HUES64 (cell line): Measurements from ENCODE around the gene MIS18A.

Source experiments
- H3K27ac ChIP-seq: 2 replicates; pipeline ENCODE4 v1.7.0; 2013; ENCODE audit warnings: low read depth, low read length, inconsistent platforms
- H3K27me3 ChIP-seq: 2 replicates; pipeline ENCODE4 v1.6.1; 2013; ENCODE audit warnings: mild to moderate bottlenecking, low read length; ENCODE audit not compliant: insufficient read depth
- H3K36me3 ChIP-seq: 2 replicates; pipeline ENCODE4 v1.6.1; 2013; ENCODE audit warnings: mild to moderate bottlenecking, low read length; ENCODE audit not compliant: insufficient read depth
- H3K4me1 ChIP-seq: 2 replicates; pipeline ENCODE4 v1.6.1; 2013; ENCODE audit warnings: mild to moderate bottlenecking, low read length, moderate library complexity; ENCODE audit not compliant: insufficient read depth
- H3K4me3 ChIP-seq: 2 replicates; pipeline ENCODE4 v1.5.1; 2013; ENCODE audit warnings: mild to moderate bottlenecking, low read length, moderate library complexity
- H3K9ac ChIP-seq: 2 replicates; pipeline ENCODE4 v1.6.1; 2013; ENCODE audit warnings: mild to moderate bottlenecking, low read depth, low read length
- H3K9me3 ChIP-seq: 2 replicates; pipeline ENCODE4 v1.6.1; 2013; ENCODE audit warnings: low read depth, low read length; ENCODE audit not compliant: insufficient read depth
- WGBS: fragments of 150-250, 120-280 bp; methylation state at CpG from one replicate; pipeline ENCODE4 v1.1.7; 2013; ENCODE audit warnings: missing lambda C conversion rate; 5-methylcytosine and 5-hydroxymethylcytosine counted together

MIS18A gene

GRCh38 chr21:32303385-32303784 lies 24.5 kb upstream of the MIS18A start:
- Histone ChIP-seq H3K9me3 (no peaks in the 10 kb centered on the region), H3K27me3 (no peaks in the 10 kb centered on the region), H3K4me3 (no peak overlapping the region), H3K9ac (no peak overlapping the region), H3K4me1 (peaks cover 5% of the 10 kb centered on the region; the same call in 1 of the 2 replicates), H3K27ac (no peak overlapping the region), H3K36me3 (peaks cover 14% of the 10 kb centered on the region; the same call in 1 of the 2 replicates)
- WGBS, result 100% methylated on average over 1 of the region's 1 CpG

GRCh38 chr21:32302560-32302959 lies 23.7 kb upstream of the MIS18A start:
- Histone ChIP-seq H3K9ac (no peak overlapping the region), H3K36me3 (peaks cover 14% of the 10 kb centered on the region; the same call in 1 of the 2 replicates)
- 91% methylated on average over 6 of the region's 6 CpGs for WGBS

GRCh38 chr21:32301596-32301995 lies 22.7 kb upstream of the MIS18A start:
- Histone ChIP-seq H3K27me3 (no peaks in the 10 kb centered on the region), H3K9ac (no peak overlapping the region), H3K4me1 (peaks cover 5% of the 10 kb centered on the region; the same call in 1 of the 2 replicates), H3K9me3 (no peaks in the 10 kb centered on the region), H3K4me3 (no peak overlapping the region), H3K27ac (no peak overlapping the region), H3K36me3 (peaks cover 14% of the 10 kb centered on the region; the same call in 1 of the 2 replicates)
- 98% methylated on average over 2 of the region's 2 CpGs for WGBS

More at GRCh38 chr21:32302560-32302959, 23.7 kb upstream of the MIS18A start:
- Histone ChIP-seq H3K9me3 (no peaks in the 10 kb centered on the region), H3K4me1 (peaks cover 5% of the 10 kb centered on the region; the same call in 1 of the 2 replicates), H3K27me3 (no peaks in the 10 kb centered on the region), H3K27ac (no peak overlapping the region), H3K4me3 (no peak overlapping the region)

GRCh38 chr21:32300117-32300681 lies 21.4 kb upstream of the MIS18A start:
- no peaks in the 10 kb centered on the region for H3K9me3 ChIP-seq
- H3K27ac ChIP-seq, result no peak overlapping the region
- H3K9ac ChIP-seq, result no peak overlapping the region
- no peak overlapping the region for H3K4me3 ChIP-seq
- WGBS, result 92% methylated on average over 41 of the region's 41 CpGs
- no peaks in the 10 kb centered on the region for H3K27me3 ChIP-seq
- H3K36me3 ChIP-seq, result peaks cover 14% of the 10 kb centered on the region; the same call in 1 of the 2 replicates
- no peaks in the 10 kb centered on the region for H3K4me1 ChIP-seq

- no peaks in the 10 kb centered on the region for H3K4me1 ChIP-seq
- no peaks in the 10 kb centered on the region for H3K9me3 ChIP-seq
- H3K27me3 ChIP-seq, result no peaks in the 10 kb centered on the region
- H3K27ac ChIP-seq, result no peak overlapping the region
- H3K4me3 ChIP-seq, result no peak overlapping the region
- no peak overlapping the region for H3K9ac ChIP-seq
- 97% methylated on average over 6 of the region's 6 CpGs for WGBS
- H3K36me3 ChIP-seq, result peaks cover 14% of the 10 kb centered on the region; the same call in 1 of the 2 replicates
Observed at GRCh38 chr21:32299695-32300094, 20.8 kb upstream of the MIS18A start.

GRCh38 chr21:32298658-32299081 lies 19.8 kb upstream of the MIS18A start, which contains the start of gene MRAP:
MRAP (plus strand) TSS chr21:32298855; CDS start chr21:32298972, 117 bp downstream.
- Histone ChIP-seq H3K9ac (no peak within 1 kb of the TSS), H3K27me3 (no peaks in the 10 kb centered on the region), H3K4me3 (no peak within 1 kb of the TSS), H3K36me3 (peaks cover 14% of the 10 kb centered on the region; the same call in 1 of the 2 replicates), H3K27ac (no peak within 1 kb of the TSS), H3K9me3 (no peaks in the 10 kb centered on the region), H3K4me1 (no peaks in the 10 kb centered on the region)
- 94% methylated on average over 14 of the region's 14 CpGs for WGBS

GRCh38 chr21:32298148-32298559 lies 19.3 kb upstream of the MIS18A start:
- H3K27ac ChIP-seq, result no peak overlapping the region
- H3K27me3 ChIP-seq, result no peaks in the 10 kb centered on the region
- 94% methylated on average over 6 of the region's 6 CpGs for WGBS
- H3K4me3 ChIP-seq, result no peak overlapping the region
- H3K4me1 ChIP-seq, result no peaks in the 10 kb centered on the region
- H3K36me3 ChIP-seq, result peaks cover 14% of the 10 kb centered on the region; the same call in 1 of the 2 replicates
- no peak overlapping the region for H3K9ac ChIP-seq
- no peaks in the 10 kb centered on the region for H3K9me3 ChIP-seq

- 91% methylated on average over 7 of the region's 7 CpGs for WGBS
- H3K4me1 ChIP-seq, result no peaks in the 10 kb centered on the region
- H3K9me3 ChIP-seq, result no peaks in the 10 kb centered on the region
- H3K27me3 ChIP-seq, result no peaks in the 10 kb centered on the region
- peaks cover 12% of the 10 kb centered on the region; the same call in 1 of the 2 replicates for H3K36me3 ChIP-seq
- H3K4me3 ChIP-seq, result no peak overlapping the region
- no peak overlapping the region for H3K9ac ChIP-seq
- H3K27ac ChIP-seq, result no peak overlapping the region
Observed at GRCh38 chr21:32297449-32297848, 18.6 kb upstream of the MIS18A start.

- Histone ChIP-seq H3K27me3 (no peaks in the 10 kb centered on the region), H3K9ac (no peak overlapping the region), H3K9me3 (no peaks in the 10 kb centered on the region), H3K27ac (no peak overlapping the region), H3K4me1 (no peaks in the 10 kb centered on the region), H3K4me3 (no peak overlapping the region), H3K36me3 (no peaks in the 10 kb centered on the region)
- WGBS, result 96% methylated on average over 4 of the region's 4 CpGs
Observed at GRCh38 chr21:32285476-32285875, 6.6 kb upstream of the MIS18A start.

GRCh38 chr21:32282992-32283391 lies 4.1 kb upstream of the MIS18A start:
- Histone ChIP-seq H3K4me3 (no peak overlapping the region), H3K27ac (no peak overlapping the region), H3K27me3 (no peaks in the 10 kb centered on the region), H3K36me3 (no peaks in the 10 kb centered on the region), H3K9me3 (no peaks in the 10 kb centered on the region), H3K4me1 (peaks cover under 1% of the 10 kb centered on the region; the same call in 1 of the 2 replicates), H3K9ac (no peak overlapping the region)
- WGBS, result 80% methylated on average over 6 of the region's 6 CpGs

- no peak overlapping the region for H3K27ac ChIP-seq
- H3K4me3 ChIP-seq, result no peak overlapping the region
- H3K9me3 ChIP-seq, result no peaks in the 10 kb centered on the region
- WGBS, result 91% methylated on average over 5 of the region's 7 CpGs
- H3K9ac ChIP-seq, result no peak overlapping the region
- no peaks in the 10 kb centered on the region for H3K27me3 ChIP-seq
- H3K36me3 ChIP-seq, result no peaks in the 10 kb centered on the region
- H3K4me1 ChIP-seq, result peaks cover 5% of the 10 kb centered on the region; the same call in 1 of the 2 replicates
Observed at GRCh38 chr21:32281531-32281930, 2.7 kb upstream of the MIS18A start.
